ENCODE data around the gene PMM2.

GRCh38 chr16:8885674-8886592 is 88.3 kb downstream of the PMM2 start:
- no peak for TF ChIP-seq EZH2 (IDR thresholded peaks at IDR 0.05; ENCODE audit: low read depth, unreplicated experiment)
- no peak for TF ChIP-seq CREB1 (CRISPR knock-in tag; IDR thresholded peaks at IDR 0.05; ENCODE audit: low read depth)
- TF ChIP-seq CTCF (conservative IDR thresholded peaks at IDR 0.05; ENCODE audit: low read depth in 2 of 2) = peak; percentile 17 to 27; a peak in 2 of 4 replicates
- no peak for TF ChIP-seq REST (IDR thresholded peaks at IDR 0.05; ENCODE audit: unreplicated experiment)
- no peak for TF ChIP-seq EZH2phosphoT487 (IDR thresholded peaks at IDR 0.05; ENCODE audit: unreplicated experiment)
- no peak for TF ChIP-seq POLR2AphosphoS5 (IDR thresholded peaks at IDR 0.05; ENCODE audit: low read depth)
- no peak for TF ChIP-seq JUNB (IDR thresholded peaks at IDR 0.05; ENCODE audit: unreplicated experiment)
- no peak for TF ChIP-seq ZNF114 (CRISPR knock-in tag; IDR thresholded peaks at IDR 0.05)
- TF ChIP-seq STAT1 (IDR thresholded peaks at IDR 0.05; ENCODE audit: unreplicated experiment) = no peak
- no peak for TF ChIP-seq ZNF331 (CRISPR knock-in tag; IDR thresholded peaks at IDR 0.05; ENCODE audit: low read depth)
- TF ChIP-seq, protein P1, sequence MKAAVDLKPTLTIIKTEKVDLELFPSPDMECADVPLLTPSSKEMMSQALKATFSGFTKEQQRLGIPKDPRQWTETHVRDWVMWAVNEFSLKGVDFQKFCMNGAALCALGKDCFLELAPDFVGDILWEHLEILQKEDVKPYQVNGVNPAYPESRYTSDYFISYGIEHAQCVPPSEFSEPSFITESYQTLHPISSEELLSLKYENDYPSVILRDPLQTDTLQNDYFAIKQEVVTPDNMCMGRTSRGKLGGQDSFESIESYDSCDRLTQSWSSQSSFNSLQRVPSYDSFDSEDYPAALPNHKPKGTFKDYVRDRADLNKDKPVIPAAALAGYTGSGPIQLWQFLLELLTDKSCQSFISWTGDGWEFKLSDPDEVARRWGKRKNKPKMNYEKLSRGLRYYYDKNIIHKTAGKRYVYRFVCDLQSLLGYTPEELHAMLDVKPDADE (IDR thresholded peaks at IDR 0.05) = no peak
- no peak for TF ChIP-seq NANOG (IDR thresholded peaks at IDR 0.05; ENCODE audit: borderline replicate concordance)
- TF ChIP-seq, protein P2, sequence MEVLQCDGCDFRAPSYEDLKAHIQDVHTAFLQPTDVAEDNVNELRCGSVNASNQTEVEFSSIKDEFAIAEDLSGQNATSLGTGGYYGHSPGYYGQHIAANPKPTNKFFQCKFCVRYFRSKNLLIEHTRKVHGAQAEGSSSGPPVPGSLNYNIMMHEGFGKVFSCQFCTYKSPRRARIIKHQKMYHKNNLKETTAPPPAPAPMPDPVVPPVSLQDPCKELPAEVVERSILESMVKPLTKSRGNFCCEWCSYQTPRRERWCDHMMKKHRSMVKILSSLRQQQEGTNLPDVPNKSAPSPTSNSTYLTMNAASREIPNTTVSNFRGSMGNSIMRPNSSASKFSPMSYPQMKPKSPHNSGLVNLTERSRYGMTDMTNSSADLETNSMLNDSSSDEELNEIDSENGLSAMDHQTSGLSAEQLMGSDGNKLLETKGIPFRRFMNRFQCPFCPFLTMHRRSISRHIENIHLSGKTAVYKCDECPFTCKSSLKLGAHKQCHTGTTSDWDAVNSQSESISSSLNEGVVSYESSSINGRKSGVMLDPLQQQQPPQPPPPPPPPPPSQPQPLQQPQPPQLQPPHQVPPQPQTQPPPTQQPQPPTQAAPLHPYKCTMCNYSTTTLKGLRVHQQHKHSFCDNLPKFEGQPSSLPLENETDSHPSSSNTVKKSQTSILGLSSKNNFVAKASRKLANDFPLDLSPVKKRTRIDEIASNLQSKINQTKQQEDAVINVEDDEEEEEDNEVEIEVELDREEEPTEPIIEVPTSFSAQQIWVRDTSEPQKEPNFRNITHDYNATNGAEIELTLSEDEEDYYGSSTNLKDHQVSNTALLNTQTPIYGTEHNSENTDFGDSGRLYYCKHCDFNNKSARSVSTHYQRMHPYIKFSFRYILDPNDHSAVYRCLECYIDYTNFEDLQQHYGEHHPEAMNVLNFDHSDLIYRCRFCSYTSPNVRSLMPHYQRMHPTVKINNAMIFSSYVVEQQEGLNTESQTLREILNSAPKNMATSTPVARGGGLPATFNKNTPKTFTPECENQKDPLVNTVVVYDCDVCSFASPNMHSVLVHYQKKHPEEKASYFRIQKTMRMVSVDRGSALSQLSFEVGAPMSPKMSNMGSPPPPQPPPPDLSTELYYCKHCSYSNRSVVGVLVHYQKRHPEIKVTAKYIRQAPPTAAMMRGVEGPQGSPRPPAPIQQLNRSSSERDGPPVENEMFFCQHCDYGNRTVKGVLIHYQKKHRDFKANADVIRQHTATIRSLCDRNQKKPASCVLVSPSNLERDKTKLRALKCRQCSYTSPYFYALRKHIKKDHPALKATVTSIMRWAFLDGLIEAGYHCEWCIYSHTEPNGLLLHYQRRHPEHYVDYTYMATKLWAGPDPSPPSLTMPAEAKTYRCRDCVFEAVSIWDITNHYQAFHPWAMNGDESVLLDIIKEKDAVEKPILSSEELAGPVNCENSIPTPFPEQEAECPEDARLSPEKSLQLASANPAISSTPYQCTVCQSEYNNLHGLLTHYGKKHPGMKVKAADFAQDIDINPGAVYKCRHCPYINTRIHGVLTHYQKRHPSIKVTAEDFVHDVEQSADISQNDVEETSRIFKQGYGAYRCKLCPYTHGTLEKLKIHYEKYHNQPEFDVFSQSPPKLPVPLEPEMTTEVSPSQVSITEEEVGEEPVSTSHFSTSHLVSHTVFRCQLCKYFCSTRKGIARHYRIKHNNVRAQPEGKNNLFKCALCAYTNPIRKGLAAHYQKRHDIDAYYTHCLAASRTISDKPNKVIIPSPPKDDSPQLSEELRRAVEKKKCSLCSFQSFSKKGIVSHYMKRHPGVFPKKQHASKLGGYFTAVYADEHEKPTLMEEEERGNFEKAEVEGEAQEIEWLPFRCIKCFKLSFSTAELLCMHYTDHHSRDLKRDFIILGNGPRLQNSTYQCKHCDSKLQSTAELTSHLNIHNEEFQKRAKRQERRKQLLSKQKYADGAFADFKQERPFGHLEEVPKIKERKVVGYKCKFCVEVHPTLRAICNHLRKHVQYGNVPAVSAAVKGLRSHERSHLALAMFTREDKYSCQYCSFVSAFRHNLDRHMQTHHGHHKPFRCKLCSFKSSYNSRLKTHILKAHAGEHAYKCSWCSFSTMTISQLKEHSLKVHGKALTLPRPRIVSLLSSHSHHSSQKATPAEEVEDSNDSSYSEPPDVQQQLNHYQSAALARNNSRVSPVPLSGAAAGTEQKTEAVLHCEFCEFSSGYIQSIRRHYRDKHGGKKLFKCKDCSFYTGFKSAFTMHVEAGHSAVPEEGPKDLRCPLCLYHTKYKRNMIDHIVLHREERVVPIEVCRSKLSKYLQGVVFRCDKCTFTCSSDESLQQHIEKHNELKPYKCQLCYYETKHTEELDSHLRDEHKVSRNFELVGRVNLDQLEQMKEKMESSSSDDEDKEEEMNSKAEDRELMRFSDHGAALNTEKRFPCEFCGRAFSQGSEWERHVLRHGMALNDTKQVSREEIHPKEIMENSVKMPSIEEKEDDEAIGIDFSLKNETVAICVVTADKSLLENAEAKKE (CRISPR knock-in tag; IDR thresholded peaks at IDR 0.05) = no peak
